ENCODE results near the gene BCO1. TPM values are rescaled to one million over a fixed set of nuclear protein-coding genes. Genes with fewer than 3 reads are reported as not detected.

BCO1 gene
- total RNA-seq, 1 donor from 2014 or later: 0.58 TPM

DNA sequence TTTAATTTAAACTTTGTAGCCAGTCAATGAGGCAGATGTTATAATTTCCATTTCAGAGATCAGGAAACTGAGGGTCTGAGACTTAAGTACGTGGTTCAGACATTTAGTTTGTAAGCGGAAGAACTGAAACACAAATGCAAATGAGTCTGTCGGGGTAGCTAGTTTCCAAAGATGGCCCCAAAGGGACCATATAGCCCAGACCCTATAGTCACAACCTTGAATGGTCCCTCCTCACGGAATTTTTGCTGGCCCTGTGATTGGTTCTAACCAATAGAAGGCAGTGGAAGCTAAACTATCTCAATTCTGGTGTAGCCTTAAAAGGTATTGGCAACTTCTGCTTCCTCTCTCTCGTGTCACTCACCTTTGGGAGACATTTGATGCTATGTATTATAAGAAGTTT, 7.5 kb upstream of the BCO1 start:
- TF ChIP-seq, protein P1, sequence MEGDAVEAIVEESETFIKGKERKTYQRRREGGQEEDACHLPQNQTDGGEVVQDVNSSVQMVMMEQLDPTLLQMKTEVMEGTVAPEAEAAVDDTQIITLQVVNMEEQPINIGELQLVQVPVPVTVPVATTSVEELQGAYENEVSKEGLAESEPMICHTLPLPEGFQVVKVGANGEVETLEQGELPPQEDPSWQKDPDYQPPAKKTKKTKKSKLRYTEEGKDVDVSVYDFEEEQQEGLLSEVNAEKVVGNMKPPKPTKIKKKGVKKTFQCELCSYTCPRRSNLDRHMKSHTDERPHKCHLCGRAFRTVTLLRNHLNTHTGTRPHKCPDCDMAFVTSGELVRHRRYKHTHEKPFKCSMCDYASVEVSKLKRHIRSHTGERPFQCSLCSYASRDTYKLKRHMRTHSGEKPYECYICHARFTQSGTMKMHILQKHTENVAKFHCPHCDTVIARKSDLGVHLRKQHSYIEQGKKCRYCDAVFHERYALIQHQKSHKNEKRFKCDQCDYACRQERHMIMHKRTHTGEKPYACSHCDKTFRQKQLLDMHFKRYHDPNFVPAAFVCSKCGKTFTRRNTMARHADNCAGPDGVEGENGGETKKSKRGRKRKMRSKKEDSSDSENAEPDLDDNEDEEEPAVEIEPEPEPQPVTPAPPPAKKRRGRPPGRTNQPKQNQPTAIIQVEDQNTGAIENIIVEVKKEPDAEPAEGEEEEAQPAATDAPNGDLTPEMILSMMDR (conservative IDR thresholded peaks at IDR 0.05; ENCODE audit: low read depth, low read length): no peak

DNA sequence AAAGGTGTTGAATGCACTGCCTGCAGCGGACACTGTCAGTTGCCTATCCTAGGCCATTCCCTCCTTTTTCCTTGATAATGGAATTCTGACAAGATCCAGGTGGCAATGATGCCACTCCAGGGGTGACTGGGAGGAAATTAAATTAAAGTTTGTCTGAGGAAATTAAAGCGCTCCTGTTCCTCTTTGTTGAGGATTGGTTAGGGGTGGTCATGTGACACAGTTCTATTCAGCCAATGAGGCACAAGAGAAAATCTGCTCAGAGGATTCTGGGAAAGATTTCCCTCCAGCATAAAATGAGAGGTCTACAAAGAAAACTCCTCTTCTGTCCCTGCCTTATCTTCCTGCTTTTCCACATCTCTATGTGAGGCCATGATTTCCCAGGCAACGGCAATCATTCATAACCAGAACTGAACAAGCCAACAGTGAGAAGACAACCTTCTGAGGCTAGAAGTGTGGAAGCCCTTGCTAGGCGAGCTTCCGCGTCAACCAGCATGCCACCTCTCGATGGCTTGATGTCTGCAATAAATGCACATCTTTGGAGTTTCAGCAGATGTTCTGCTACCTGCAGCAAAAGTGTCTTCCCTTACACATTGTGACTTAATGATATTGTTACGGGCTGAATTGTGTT, 5.6 kb upstream of the BCO1 start:
- TF ChIP-seq, protein P1 (conservative IDR thresholded peaks at IDR 0.05; ENCODE audit: low read depth, low read length): no peak
- H3K4me3 ChIP-seq (ENCODE audit: low read depth, low read length): no peak overlapping the region
- DNase-seq (ENCODE audit: low read depth): no peak

More for the DNA sequence above, 7.5 kb upstream of the BCO1 start:
- DNase-seq (ENCODE audit: low read depth): no peak
- H3K4me3 ChIP-seq (ENCODE audit: low read depth, low read length): no peak overlapping the region

DNA sequence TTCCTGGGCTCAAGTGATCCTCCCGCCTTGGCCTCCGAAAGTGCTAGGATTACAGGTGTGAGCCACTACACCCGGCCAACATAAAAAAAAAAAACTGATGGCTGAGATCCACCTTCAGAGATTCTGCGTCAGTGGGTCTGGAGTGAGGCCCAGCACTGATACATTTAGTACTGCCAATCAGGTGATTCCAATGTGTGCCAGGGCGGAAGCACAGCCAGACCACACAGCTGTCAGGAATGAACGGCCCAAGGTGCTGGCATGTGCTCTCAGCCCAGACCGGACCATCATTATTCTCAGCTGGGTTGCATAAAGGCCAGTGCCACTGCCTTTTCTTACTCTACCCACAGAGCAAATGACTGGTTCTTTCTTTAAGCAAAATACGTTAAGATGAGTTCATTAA, 1.2 kb upstream of the BCO1 start:
- peak overlapping the region; percentile 66 for H3K4me3 ChIP-seq (ENCODE audit: low read depth, low read length)
- TF ChIP-seq, protein P1 (conservative IDR thresholded peaks at IDR 0.05; ENCODE audit: low read depth, low read length): no peak
- DNase-seq (ENCODE audit: low read depth): peak; percentile 64

DNA sequence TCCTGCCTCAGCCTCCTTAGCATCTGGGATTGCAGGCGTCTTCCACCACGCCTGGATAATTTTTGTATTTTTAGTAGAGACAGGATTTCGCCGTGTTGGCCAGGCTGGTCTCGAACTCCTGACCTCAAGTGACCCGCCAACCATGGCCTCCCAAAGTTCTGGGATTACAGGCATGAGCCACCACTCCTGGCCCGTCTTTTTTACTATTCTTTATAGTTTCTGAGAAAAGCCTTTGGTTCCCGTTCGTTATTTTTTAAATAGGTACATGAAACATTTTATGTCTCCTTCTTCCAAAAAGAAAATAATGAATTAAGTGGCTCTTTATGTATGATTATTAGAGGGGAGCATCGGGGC, 570 bp upstream of the BCO1 start:
- DNase-seq (ENCODE audit: low read depth): no peak
- H3K4me3 ChIP-seq (ENCODE audit: low read depth, low read length): peak overlapping the region; percentile 66
- TF ChIP-seq, protein P1 (conservative IDR thresholded peaks at IDR 0.05; ENCODE audit: low read depth, low read length): no peak

DNA sequence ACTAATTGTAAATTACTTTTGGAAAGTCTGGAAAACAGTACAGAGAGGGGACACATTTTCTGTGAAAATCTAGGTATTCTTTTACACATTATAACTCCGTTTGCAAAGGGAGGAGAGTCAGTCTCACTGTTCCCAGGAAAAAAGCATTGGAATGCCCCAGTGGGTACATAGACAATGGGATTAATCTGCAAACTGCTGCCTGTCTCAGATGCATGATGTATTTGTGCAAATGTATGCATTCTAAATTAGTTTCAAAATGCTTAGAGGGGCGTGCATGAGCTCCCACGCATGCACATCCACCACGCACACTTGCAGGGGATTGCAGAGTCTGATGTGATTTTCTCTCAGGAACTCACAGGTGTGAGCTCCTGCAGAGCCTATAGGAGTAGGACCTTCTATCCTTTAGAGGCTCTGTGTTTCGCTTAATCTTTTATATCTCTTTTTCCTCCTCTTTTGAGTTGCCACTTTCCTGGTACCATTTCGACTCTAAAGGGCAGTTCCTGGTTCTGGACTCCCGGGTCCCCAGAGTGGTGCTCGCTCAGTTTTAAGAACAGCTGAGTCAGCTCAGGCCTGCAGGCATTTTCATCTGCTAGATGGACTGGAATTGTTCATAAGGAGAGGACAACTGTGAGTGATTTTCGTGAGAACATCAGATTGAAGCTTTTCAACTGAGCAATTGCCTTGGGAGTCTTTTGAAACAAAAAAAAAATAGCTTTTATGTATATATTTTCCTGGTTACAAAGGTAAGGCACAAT, 1.1 kb downstream of the BCO1 start:
- TF ChIP-seq, protein P1 (conservative IDR thresholded peaks at IDR 0.05; ENCODE audit: low read depth, low read length): no peak
- peak overlapping the region; percentile 66 for H3K4me3 ChIP-seq (ENCODE audit: low read depth, low read length)
- DNase-seq (ENCODE audit: low read depth): no peak

DNA sequence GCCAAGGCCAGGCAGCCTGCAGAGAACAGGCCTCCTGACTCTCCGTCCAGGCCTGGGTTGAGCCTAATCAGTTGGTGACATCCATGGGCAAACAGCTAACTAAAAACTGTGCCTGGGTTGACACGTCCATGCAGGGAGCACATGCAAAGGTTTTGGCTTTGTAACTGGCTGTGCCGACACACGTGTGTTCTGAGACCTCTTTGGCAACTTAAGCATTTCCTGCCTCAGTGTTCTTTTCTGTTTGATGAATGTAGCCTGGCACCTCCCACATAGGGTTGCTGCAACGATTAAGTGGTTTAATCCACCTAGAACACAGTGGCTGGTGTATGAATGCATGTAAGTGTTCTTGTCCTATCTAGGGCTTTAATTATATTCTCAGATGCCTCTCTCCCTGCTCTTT, 3.2 kb downstream of the BCO1 start:
- DNase-seq (ENCODE audit: low read depth): no peak
- no peak overlapping the region for H3K4me3 ChIP-seq (ENCODE audit: low read depth, low read length)
- TF ChIP-seq, protein P1 (conservative IDR thresholded peaks at IDR 0.05; ENCODE audit: low read depth, low read length): no peak
